ENCODE measurements around the gene GRIN2D.
A peak's percentile ranks its signal among the peaks of the same experiment; 100 is the strongest.

Gene GRIN2D

DNA sequence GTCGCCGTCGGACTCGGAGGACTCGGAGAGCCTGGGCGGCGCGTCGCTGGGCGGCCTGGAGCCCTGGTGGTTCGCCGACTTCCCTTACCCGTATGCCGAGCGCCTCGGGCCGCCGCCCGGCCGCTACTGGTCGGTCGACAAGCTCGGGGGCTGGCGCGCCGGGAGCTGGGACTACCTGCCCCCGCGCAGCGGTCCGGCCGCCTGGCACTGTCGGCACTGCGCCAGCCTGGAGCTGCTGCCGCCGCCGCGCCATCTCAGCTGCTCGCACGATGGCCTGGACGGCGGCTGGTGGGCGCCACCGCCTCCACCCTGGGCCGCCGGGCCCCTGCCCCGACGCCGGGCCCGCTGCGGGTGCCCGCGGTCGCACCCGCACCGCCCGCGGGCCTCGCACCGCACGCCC, 49.8 kb downstream of the GRIN2D start:
- DNase-seq = peak; percentile 23 to 67 (median 45)

Data from suppressor macrophage (primary cell).